ENCODE data around the gene HPCA.

HPCA gene

DNA sequence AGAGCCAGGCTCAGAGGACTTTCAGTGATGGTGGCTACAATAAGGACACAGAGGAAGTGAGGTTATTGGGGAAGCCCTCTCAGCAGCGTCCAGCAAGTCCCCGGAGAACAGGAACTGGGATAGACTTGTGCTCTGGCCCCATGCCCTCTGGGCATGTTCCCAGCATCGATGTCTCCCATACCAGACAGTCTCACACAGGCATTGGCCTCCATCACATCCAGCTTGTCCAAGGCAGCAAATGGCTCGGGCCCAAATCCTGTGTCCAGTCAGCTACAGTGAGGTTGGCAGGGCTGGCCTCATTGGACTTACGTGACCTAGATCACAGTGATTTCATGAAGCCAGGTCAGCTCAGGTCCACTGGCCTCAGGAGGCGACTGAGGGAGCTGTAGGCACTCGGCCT is 34.5 kb downstream of the HPCA start:
- Histone ChIP-seq H3K36me3 (ENCODE audit: low read depth) (no peaks in the 10 kb centered on the region), H3K4me1 (ENCODE audit: insufficient read depth, poor library complexity, severe bottlenecking) (no peaks in the 10 kb centered on the region), H3K27ac (ENCODE audit: poor library complexity, severe bottlenecking) (no peak overlapping the region), H3K9me3 (ENCODE audit: severe bottlenecking) (no peaks in the 10 kb centered on the region), H3K4me3 (ENCODE audit: severe bottlenecking) (no peak overlapping the region), H3K27me3 (ENCODE audit: insufficient read depth, poor library complexity, severe bottlenecking) (no peaks in the 10 kb centered on the region)
- TF ChIP-seq, protein P1, sequence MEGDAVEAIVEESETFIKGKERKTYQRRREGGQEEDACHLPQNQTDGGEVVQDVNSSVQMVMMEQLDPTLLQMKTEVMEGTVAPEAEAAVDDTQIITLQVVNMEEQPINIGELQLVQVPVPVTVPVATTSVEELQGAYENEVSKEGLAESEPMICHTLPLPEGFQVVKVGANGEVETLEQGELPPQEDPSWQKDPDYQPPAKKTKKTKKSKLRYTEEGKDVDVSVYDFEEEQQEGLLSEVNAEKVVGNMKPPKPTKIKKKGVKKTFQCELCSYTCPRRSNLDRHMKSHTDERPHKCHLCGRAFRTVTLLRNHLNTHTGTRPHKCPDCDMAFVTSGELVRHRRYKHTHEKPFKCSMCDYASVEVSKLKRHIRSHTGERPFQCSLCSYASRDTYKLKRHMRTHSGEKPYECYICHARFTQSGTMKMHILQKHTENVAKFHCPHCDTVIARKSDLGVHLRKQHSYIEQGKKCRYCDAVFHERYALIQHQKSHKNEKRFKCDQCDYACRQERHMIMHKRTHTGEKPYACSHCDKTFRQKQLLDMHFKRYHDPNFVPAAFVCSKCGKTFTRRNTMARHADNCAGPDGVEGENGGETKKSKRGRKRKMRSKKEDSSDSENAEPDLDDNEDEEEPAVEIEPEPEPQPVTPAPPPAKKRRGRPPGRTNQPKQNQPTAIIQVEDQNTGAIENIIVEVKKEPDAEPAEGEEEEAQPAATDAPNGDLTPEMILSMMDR (IDR thresholded peaks at IDR 0.05; ENCODE audit: poor library complexity, severe bottlenecking), result no peak
- ATAC-seq (ENCODE audit: low read depth), result no peak
- DNase-seq (ENCODE audit: low spot score), result no peak

DNA sequence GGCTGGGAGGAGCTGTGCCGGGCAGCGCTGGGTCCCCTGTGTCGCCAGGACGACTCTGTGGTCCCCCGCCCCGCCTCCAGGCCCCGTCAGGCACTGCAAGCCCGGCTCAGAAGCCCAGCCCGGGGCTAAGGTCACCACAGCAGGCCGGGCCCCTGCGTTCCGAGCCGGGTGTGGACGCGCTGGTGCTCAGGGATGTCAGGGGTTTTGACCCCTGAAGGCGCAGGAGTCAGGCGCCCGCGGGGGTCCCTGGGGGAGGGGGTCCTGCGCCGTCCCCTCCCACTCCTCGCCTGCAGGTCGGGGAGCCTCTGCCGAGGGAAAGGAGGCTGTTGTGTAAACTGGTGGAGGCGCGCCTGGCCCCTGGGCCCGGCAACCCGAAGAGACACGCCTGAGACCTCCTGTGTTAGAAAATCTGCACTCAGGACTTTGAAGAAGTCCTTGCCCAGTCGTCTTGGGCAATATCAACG is 38.6 kb downstream of the HPCA start:
- H3K27ac ChIP-seq (ENCODE audit: poor library complexity, severe bottlenecking), result no peak overlapping the region
- TF ChIP-seq, protein P1 (IDR thresholded peaks at IDR 0.05; ENCODE audit: poor library complexity, severe bottlenecking), result no peak
- no peak overlapping the region for H3K4me3 ChIP-seq (ENCODE audit: severe bottlenecking)
- no peaks in the 10 kb centered on the region for H3K4me1 ChIP-seq (ENCODE audit: insufficient read depth, poor library complexity, severe bottlenecking)
- no peaks in the 10 kb centered on the region for H3K9me3 ChIP-seq (ENCODE audit: severe bottlenecking)
- DNase-seq (ENCODE audit: low spot score) (no peak), ATAC-seq (ENCODE audit: low read depth) (no peak)
- no peaks in the 10 kb centered on the region for H3K27me3 ChIP-seq (ENCODE audit: insufficient read depth, poor library complexity, severe bottlenecking)
- H3K36me3 ChIP-seq (ENCODE audit: low read depth), result no peaks in the 10 kb centered on the region

DNA sequence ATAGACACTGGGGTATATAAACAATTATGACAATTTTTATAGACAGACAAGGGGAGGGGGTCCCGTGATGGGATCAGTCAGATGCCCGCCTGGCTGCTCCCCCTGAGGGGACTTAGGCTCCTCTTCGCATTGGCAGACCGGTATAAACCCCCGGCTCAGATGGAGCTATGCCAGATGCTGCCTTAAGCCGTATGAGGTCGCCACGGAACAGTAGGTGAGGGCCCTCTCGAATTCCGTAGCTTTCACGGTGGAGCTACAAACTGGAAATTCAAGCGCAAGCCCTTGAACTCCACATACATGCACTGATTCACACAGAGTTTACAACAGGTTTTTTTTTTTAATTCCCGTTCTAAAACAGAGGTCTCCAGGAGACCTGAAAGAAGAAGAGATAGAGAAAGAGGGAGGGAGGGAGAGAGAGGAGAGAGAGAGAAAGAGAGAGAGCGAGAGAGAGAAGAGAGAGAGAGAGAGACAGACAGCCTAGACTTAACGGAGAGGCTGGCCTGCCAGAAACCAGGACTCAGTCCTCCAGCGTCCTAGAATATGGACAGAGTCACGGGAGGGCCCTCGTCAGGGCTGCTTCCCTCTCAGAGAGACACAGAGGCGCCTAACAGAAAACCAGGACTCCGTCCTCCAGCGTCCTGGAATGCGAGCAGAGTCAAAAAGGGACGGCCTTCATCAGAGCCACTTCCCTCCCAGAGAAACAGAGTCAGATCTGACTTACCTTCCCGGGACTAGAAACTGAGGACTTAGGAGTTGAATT is 39.3 kb downstream of the HPCA start:
- DNase-seq (ENCODE audit: low spot score), result no peak
- no peak for ATAC-seq (ENCODE audit: low read depth)
- H3K36me3 ChIP-seq (ENCODE audit: low read depth), result no peaks in the 10 kb centered on the region
- TF ChIP-seq, protein P1 (IDR thresholded peaks at IDR 0.05; ENCODE audit: poor library complexity, severe bottlenecking), result no peak
- no peak overlapping the region for H3K4me3 ChIP-seq (ENCODE audit: severe bottlenecking)
- no peaks in the 10 kb centered on the region for H3K4me1 ChIP-seq (ENCODE audit: insufficient read depth, poor library complexity, severe bottlenecking)
- no peaks in the 10 kb centered on the region for H3K9me3 ChIP-seq (ENCODE audit: severe bottlenecking)
- H3K27ac ChIP-seq (ENCODE audit: poor library complexity, severe bottlenecking), result no peak overlapping the region
- H3K27me3 ChIP-seq (ENCODE audit: insufficient read depth, poor library complexity, severe bottlenecking), result no peaks in the 10 kb centered on the region

DNA sequence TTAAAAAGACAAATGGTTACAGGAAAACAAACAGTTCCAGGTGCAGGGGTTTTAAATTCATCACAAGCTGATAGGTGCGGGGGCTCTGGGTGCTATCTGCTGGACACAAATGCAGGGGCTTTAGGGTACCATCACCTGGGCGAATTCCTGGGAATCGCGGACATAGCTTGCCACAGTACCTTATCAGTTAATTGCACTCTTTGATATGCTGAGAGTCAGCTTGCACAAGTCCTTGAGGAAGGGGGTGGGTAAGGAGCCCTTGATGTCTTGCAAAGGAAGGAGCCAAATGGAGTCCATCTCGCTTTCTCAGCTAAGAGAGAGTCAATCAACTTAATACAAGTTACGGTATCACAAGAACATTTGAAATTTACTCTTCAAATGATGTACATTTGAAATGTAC is 40.3 kb downstream of the HPCA start:
- Histone ChIP-seq H3K27ac (ENCODE audit: poor library complexity, severe bottlenecking) (no peak overlapping the region), H3K27me3 (ENCODE audit: insufficient read depth, poor library complexity, severe bottlenecking) (no peaks in the 10 kb centered on the region), H3K4me1 (ENCODE audit: insufficient read depth, poor library complexity, severe bottlenecking) (no peaks in the 10 kb centered on the region), H3K36me3 (ENCODE audit: low read depth) (no peaks in the 10 kb centered on the region), H3K4me3 (ENCODE audit: severe bottlenecking) (no peak overlapping the region), H3K9me3 (ENCODE audit: severe bottlenecking) (no peaks in the 10 kb centered on the region)
- ATAC-seq (ENCODE audit: low read depth), result no peak
- DNase-seq (ENCODE audit: low spot score), result no peak
- TF ChIP-seq, protein P1 (IDR thresholded peaks at IDR 0.05; ENCODE audit: poor library complexity, severe bottlenecking), result no peak

GRCh38 chr1:32927441-32927840 is 41.1 kb downstream of the HPCA start:
- H3K9me3 ChIP-seq (ENCODE audit: severe bottlenecking), result no peaks in the 10 kb centered on the region
- H3K36me3 ChIP-seq (ENCODE audit: low read depth), result no peaks in the 10 kb centered on the region
- ATAC-seq (ENCODE audit: low read depth), result no peak
- TF ChIP-seq, protein P1 (IDR thresholded peaks at IDR 0.05; ENCODE audit: poor library complexity, severe bottlenecking), result no peak
- no peak overlapping the region for H3K4me3 ChIP-seq (ENCODE audit: severe bottlenecking)
- DNase-seq (ENCODE audit: low spot score), result no peak
- no peak overlapping the region for H3K27ac ChIP-seq (ENCODE audit: poor library complexity, severe bottlenecking)
- H3K27me3 ChIP-seq (ENCODE audit: insufficient read depth, poor library complexity, severe bottlenecking), result no peaks in the 10 kb centered on the region
- no peaks in the 10 kb centered on the region for H3K4me1 ChIP-seq (ENCODE audit: insufficient read depth, poor library complexity, severe bottlenecking)

All from RWPE2 (cell line).